MM.1S (cell line): ENCODE data around the gene PEA15.

Experiments used
- CTCF ChIP-seq: fragments of 300-600 bp; sonication (generic); IDR thresholded peaks from 2 replicates; pipeline ENCODE4 v1.5.1; 2016; ENCODE audit warnings: antibody characterized with exemption, low read length, mixed read lengths
- EZH2phosphoT487 ChIP-seq: fragments of 300-600 bp; sonication (generic); IDR thresholded peaks from 2 replicates; pipeline ENCODE4 v1.6.1; 2018; ENCODE audit warnings: antibody characterized with exemption, low read length

GRCh38 chr1:160205242-160206035 lies at the start of gene PEA15:
- TF ChIP-seq CTCF (no peak), EZH2phosphoT487 (no peak)
